IPS-20b (cell line): Measurements from ENCODE around the gene CCDC192.

Experiments used
- H3K27ac ChIP-seq: one replicate; pipeline ENCODE4 v1.5.1; 2013; ENCODE audit warnings: low read length
- H3K27me3 ChIP-seq: 2 replicates; pipeline ENCODE4 v1.6.1; 2013; ENCODE audit warnings: mild to moderate bottlenecking, low read length, inconsistent platforms; ENCODE audit not compliant: insufficient read depth
- H3K36me3 ChIP-seq: 2 replicates; pipeline ENCODE4 v1.6.1; 2013; ENCODE audit warnings: low read depth, mild to moderate bottlenecking, inconsistent platforms, low read length, moderate library complexity; ENCODE audit not compliant: insufficient read depth
- H3K4me1 ChIP-seq: 2 replicates; pipeline ENCODE4 v1.6.1; 2013; ENCODE audit warnings: mild to moderate bottlenecking, control low read depth, inconsistent platforms, low read length, moderate library complexity; ENCODE audit not compliant: insufficient read depth
- H3K4me3 ChIP-seq: 2 replicates; pipeline ENCODE4 v1.5.1; 2013; ENCODE audit warnings: mild to moderate bottlenecking, low read length, inconsistent platforms
- H3K9ac ChIP-seq: 2 replicates; pipeline ENCODE4 v1.6.1; 2013; ENCODE audit warnings: low read depth, mild to moderate bottlenecking, inconsistent platforms, low read length, moderate library complexity
- H3K9me3 ChIP-seq: 2 replicates; pipeline ENCODE4 v1.6.1; 2013; ENCODE audit warnings: mild to moderate bottlenecking, low read depth, low read length, inconsistent platforms; ENCODE audit not compliant: insufficient read depth

CCDC192 gene

DNA sequence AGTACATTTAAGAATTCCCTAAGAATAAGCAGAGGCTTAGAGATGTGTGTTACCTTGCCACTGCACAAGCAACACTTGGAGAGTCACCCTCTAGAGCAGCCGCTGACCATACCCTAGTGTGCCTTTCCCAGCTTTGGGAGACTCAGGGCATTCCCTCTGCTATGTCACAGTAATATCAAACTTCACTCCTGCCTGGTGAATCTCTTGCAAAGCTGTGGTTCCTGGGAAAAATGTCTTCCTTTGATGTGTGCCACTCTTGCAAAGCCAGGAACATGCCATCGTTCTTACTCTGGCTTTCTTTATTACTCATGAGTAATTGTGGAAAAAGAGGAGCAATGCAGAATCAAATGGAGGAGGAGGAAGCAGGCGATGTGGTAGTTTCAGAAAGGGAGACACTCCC is 173.2 kb downstream of the CCDC192 start:
- no peaks in the 10 kb centered on the region for H3K36me3 ChIP-seq
- 0 out of 2 replicates have a peak, but pooled peaks cover 3% of the 10 kb centered on the region for H3K4me1 ChIP-seq
- no peaks in the 10 kb centered on the region for H3K9me3 ChIP-seq
- no peak overlapping the region for H3K4me3 ChIP-seq
- H3K9ac ChIP-seq, result no peak overlapping the region
- no peak overlapping the region for H3K27ac ChIP-seq
- no peaks in the 10 kb centered on the region for H3K27me3 ChIP-seq

DNA sequence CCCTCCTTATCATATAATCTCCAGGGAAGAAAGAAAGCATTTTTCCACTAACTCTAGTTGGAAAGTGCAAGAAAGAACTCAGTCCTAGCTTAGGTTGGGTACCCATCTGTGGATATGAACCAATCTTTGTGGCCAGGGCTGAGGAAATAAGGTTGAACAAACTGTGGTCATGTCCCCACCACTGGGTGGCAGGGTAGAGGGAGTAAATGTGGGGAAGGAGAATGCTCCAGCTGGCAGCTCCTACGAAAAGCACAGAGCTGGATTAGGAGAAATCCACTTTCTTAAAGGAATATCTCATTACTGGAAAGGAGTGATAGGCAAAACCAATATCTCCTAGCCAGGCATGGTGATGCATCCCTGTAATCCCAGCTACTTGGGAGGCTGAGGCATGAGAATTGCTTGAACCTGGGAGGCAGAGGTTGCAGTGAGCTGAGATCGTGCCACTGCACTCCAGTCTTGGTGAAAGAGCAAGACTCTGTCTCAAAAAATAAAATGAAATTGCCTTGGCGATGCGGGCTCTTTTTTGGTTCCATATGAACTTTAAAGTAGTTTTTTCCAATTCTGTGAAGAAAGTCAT is 175.1 kb downstream of the CCDC192 start:
- Histone ChIP-seq H3K9me3 (no peaks in the 10 kb centered on the region), H3K27me3 (no peaks in the 10 kb centered on the region), H3K36me3 (no peaks in the 10 kb centered on the region), H3K9ac (no peak overlapping the region), H3K4me3 (no peak overlapping the region), H3K4me1 (0 out of 2 replicates have a peak, but pooled peaks cover 3% of the 10 kb centered on the region), H3K27ac (no peak overlapping the region)

DNA sequence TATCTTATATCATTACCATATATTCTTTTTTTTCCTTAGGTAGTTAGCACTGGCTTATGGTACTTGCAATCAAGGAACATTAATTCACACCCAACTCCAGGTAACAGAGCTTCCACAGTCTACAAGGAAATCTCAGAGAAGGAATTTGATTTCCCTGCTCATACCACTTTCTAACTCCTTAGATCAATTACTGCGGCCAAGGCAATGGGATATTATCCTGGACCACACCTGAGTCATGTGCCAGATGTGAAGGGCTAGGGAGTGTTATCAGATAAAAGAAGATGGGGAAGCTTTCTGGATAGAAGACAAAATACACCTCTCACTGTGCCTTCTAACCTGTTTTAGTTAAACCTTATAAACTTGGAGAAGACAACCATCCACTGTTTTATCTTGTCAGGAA is 181.2 kb downstream of the CCDC192 start:
- no peaks in the 10 kb centered on the region for H3K4me1 ChIP-seq

DNA sequence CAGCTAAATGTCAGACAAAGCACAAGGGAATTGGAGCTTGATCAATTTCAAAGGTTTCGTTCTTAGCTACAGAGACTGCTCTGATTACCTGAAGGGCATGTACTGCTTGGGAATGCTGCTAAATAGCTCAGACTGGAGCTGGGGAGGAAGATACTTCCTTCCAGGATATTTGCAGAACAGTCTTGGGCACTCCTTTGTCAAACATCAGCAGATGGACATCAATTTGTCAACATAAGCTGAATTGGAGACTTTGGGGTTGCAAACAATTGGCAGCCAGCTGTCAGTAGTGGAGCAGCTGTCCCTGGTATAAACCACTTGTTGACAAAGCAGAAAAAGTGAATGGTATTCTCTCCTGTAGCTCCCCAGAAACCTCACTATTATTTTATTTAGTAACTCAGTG is 182.0 kb downstream of the CCDC192 start:
- H3K36me3 ChIP-seq, result no peaks in the 10 kb centered on the region
- no peaks in the 10 kb centered on the region for H3K27me3 ChIP-seq
- no peaks in the 10 kb centered on the region for H3K9me3 ChIP-seq
- H3K4me3 ChIP-seq, result no peak overlapping the region
- no peak overlapping the region for H3K27ac ChIP-seq
- H3K9ac ChIP-seq, result no peak overlapping the region
- H3K4me1 ChIP-seq, result no peaks in the 10 kb centered on the region

More for the DNA sequence above, 181.2 kb downstream of the CCDC192 start:
- Histone ChIP-seq H3K4me3 (no peak overlapping the region), H3K9me3 (no peaks in the 10 kb centered on the region), H3K27ac (no peak overlapping the region), H3K9ac (no peak overlapping the region), H3K36me3 (no peaks in the 10 kb centered on the region), H3K27me3 (no peaks in the 10 kb centered on the region)

DNA sequence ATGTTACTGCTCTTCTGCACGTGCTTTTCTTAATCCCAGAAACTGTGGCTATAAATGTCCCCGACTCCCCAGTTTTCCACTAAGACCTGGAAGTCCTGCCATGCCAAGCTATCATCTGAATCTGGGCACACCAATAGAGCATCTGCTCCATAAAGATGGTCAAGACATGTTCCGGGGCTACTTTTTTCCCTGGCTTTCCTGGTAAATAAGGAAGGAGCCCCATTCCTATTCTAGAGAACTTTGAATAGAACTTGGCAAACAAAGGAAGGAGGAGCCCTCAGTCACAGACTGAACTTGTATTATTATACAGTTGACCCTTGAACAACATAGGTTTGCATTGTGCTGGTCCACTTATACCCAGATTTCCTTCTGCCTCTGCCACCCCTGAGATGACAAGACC is 182.9 kb downstream of the CCDC192 start:
- no peaks in the 10 kb centered on the region for H3K4me1 ChIP-seq
- no peak overlapping the region for H3K27ac ChIP-seq
- no peak overlapping the region for H3K4me3 ChIP-seq
- no peaks in the 10 kb centered on the region for H3K36me3 ChIP-seq
- H3K9ac ChIP-seq, result no peak overlapping the region
- H3K27me3 ChIP-seq, result no peaks in the 10 kb centered on the region
- no peaks in the 10 kb centered on the region for H3K9me3 ChIP-seq

DNA sequence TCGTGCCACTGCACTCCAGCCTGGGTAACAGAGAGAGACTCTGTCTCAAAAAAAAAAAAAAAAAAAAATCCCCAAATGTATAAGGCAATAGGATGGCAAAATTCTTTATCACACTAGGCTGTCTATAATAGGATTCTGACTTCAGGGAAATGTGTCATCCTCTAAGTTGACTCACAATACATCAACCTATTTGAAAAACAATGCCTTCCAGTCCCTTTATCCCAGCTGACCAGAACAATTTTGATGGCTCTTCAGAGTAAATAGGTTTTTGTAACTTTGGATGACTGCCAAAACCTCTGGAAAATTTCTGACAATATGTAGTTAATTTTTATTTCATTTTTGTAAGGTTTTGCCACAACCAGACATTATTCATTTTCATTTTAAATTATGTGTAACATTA is 184.1 kb downstream of the CCDC192 start:
- H3K9ac ChIP-seq, result no peak overlapping the region
- H3K9me3 ChIP-seq, result no peaks in the 10 kb centered on the region
- H3K4me3 ChIP-seq, result no peak overlapping the region
- no peak overlapping the region for H3K27ac ChIP-seq
- no peaks in the 10 kb centered on the region for H3K36me3 ChIP-seq
- H3K27me3 ChIP-seq, result no peaks in the 10 kb centered on the region
- no peaks in the 10 kb centered on the region for H3K4me1 ChIP-seq

DNA sequence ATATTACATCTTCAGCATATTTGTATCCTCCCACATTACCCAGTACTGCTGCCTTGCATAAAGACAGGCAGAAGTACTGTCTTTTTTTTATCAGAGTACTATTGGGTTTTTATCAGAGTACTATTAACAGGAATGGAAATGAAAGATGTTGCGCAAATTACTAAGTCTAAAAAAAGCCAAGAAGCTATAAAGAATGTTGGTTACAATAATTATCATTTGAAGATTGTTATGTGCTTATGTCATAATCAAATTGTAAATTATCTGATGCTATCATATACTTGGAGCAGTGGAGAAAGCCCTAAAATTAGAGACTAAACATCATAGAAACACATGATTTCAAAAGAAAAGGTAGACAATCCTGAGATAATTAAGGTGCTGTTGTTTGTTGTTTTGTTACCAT is 188.8 kb downstream of the CCDC192 start:
- H3K9ac ChIP-seq, result no peak overlapping the region
- no peak overlapping the region for H3K27ac ChIP-seq
- no peaks in the 10 kb centered on the region for H3K27me3 ChIP-seq
- no peaks in the 10 kb centered on the region for H3K36me3 ChIP-seq
- no peaks in the 10 kb centered on the region for H3K4me1 ChIP-seq
- no peaks in the 10 kb centered on the region for H3K9me3 ChIP-seq
- H3K4me3 ChIP-seq, result no peak overlapping the region

DNA sequence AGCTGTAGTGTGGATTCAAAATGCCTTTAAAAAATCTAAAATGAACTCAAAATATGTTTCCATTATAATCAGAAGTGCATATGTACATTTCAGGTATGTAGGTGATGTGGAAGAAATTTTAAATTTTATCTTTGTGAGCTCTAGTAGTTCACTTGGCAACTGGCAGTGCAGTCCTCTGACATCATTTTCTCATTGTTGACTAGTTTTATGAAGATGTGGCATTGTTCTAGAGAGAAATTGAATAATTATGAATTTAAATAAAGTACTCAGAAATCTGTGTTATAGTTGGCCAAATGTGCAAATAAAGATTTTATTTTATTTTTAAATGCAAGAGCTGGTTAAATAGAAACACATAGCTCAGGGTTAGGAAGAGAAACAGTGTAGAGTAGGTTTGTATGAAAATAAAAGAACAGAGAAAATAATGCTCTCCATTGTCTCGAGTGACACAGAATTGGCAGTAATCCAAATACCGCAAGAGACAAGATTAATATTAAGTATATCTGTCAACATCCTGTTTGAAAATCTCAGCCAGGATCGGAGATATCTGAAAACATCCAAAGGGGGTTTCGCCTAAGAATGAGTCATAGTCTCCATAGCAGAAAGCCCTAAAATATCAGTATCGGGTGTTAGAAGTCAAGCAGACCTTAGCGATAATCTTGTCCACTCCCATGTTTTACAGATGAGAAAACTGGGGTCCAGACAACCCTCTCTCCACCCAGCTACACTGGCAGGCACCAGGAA is 189.4 kb downstream of the CCDC192 start:
- no peak overlapping the region for H3K27ac ChIP-seq
- no peaks in the 10 kb centered on the region for H3K9me3 ChIP-seq
- no peak overlapping the region for H3K4me3 ChIP-seq
- no peaks in the 10 kb centered on the region for H3K4me1 ChIP-seq
- no peaks in the 10 kb centered on the region for H3K27me3 ChIP-seq
- H3K9ac ChIP-seq, result no peak overlapping the region
- no peaks in the 10 kb centered on the region for H3K36me3 ChIP-seq

DNA sequence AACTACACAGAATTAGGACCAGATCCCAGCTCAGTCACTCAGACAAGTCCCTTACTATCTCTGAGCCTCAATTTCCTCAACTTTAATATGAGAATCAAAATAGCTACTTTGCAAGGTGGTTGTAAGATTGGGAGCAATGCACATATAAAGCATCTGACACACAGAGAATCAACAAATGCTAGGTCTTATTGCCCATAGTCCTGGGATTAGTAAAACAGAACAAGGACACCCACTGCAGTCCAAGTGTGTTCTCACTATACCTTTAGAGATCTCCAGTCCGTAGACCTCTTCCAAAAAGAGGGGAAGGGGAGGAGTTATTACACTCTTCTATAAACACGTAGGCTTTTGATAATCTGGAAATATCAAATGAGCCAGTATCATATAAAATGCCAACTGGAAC is 190.0 kb downstream of the CCDC192 start:
- Histone ChIP-seq H3K27me3 (no peaks in the 10 kb centered on the region), H3K27ac (no peak overlapping the region), H3K9me3 (no peaks in the 10 kb centered on the region), H3K9ac (no peak overlapping the region), H3K36me3 (no peaks in the 10 kb centered on the region), H3K4me1 (no peaks in the 10 kb centered on the region), H3K4me3 (no peak overlapping the region)

DNA sequence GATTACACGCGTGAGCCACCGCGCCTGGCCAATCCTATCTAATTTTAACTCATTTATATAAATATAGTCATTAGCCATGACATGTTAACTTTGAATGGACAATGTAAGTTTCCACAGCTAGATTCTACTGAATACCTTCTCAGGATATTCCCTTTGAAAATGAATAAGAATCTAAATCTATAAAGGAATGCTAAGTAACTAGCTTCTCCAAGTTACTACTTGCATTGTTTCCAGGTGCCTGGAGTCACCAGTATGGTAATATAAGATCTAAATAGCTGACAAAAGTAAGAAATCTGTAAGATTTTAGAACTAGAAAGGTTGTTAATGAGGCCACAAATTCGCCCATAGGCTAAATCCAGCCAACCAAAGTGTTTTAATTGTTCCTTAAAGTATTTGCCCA is 191.3 kb downstream of the CCDC192 start:
- no peaks in the 10 kb centered on the region for H3K4me1 ChIP-seq
- H3K27me3 ChIP-seq, result no peaks in the 10 kb centered on the region
- no peaks in the 10 kb centered on the region for H3K9me3 ChIP-seq
- H3K9ac ChIP-seq, result no peak overlapping the region
- no peak overlapping the region for H3K27ac ChIP-seq
- H3K36me3 ChIP-seq, result no peaks in the 10 kb centered on the region
- no peak overlapping the region for H3K4me3 ChIP-seq

DNA sequence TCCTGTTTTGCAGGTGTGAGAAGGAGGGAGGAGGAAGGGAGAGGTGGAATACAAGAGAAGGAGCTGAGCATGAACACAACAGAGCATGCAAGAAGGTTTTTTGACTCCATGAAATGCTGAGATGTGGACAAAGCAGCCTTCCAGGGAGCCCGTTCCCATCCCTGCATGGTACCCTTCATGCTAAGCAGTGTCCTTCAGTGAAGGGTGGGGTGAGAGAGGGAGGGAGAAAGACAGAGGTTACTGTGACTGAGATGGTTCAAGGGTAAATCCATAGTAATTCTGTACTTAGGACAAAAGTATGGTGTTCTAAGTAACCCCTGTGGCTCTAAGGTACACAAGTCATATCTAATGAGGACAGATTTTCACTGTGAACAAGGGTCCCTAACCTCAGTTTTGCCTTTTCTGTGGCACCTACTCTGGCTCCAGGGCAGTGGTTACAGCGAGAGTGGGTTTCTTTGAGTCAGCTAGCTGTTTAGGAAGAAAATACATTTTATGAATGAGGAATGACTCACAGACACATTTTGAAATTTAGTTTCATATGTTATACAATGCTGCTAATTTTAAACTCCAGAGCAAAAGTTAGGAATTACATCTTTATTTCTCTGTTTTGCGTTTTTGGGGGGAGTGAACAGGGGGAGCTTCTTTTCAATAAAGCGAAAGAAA is 195.5 kb downstream of the CCDC192 start:
- Histone ChIP-seq H3K9ac (no peak overlapping the region), H3K4me1 (no peaks in the 10 kb centered on the region), H3K27ac (no peak overlapping the region), H3K27me3 (no peaks in the 10 kb centered on the region), H3K4me3 (no peak overlapping the region), H3K9me3 (no peaks in the 10 kb centered on the region), H3K36me3 (no peaks in the 10 kb centered on the region)

DNA sequence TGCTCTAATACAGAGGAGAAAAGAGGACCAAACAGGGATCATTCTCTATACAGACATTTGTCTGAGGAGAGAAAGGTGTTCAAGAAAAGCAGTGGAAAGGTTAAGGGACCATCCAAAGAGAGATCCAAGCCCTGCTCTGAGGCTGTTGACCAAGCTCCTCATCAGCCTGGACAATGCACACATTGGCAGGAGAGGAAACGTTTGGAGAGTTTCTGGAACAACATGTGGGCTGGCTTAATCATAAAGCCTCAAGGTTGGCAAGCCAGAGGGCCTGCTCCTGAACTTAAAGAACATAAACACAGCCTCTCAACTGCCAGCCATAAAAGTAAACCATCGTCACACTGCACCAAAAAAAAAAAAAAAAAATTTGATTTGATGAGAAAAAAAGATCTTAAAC is 196.0 kb downstream of the CCDC192 start:
- Histone ChIP-seq H3K4me3 (no peak overlapping the region), H3K36me3 (no peaks in the 10 kb centered on the region), H3K9ac (no peak overlapping the region), H3K9me3 (no peaks in the 10 kb centered on the region), H3K27ac (no peak overlapping the region), H3K27me3 (no peaks in the 10 kb centered on the region), H3K4me1 (no peaks in the 10 kb centered on the region)
